ENCODE results near the gene JAZF1. TPM values are rescaled to one million over a fixed set of nuclear protein-coding genes. Genes with fewer than 3 reads are reported as not detected.

The JAZF1 gene
- total and polyA plus RNA-seq, 9 of the 15 experiments (the other 6 are each of a cell fraction or from before 2014, with no cell fraction given) = 0.04 to 0.64 (median 0.11) TPM; not detected in 3

- H3K9me1 ChIP-seq (ENCODE audit: control insufficient read depth, insufficient read depth, low read length) = no peaks in the 10 kb centered on the region
- TF ChIP-seq ZKSCAN8 (CRISPR knock-in tag; IDR thresholded peaks at IDR 0.05) (peak; percentile 14; the same call in 1 of the 2 replicates), ZNF133 (CRISPR knock-in tag; IDR thresholded peaks at IDR 0.05) (no peak)
- TF ChIP-seq, protein P1, sequence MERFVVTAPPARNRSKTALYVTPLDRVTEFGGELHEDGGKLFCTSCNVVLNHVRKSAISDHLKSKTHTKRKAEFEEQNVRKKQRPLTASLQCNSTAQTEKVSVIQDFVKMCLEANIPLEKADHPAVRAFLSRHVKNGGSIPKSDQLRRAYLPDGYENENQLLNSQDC (CRISPR knock-in tag; IDR thresholded peaks at IDR 0.05) = no peak
- H3K9ac ChIP-seq (ENCODE audit: insufficient read depth in 1 of 2, low read depth in 2 of 2, low read length in 2 of 2) = no peak overlapping the region
- H3K79me2 ChIP-seq (ENCODE audit: control insufficient read depth, insufficient read depth, low read length) = no peaks in the 10 kb centered on the region
- ChIA-PET CTCF (ENCODE audit: low intra/inter-chr PET ratio) (no interaction called here), POLR2A (interaction anchor here (0.6 kb wide), 1 partner anchor 12 kb away, joined by 3 read pairs; no protein-coding TSS in a partner anchor)
- in situ Hi-C loops (cut with MboI) (no loop called here), intact Hi-C loops (cut with micrococcal nuclease) (no loop called here)
- H3K27ac ChIP-seq (ENCODE audit: extremely low read depth, low read depth, low read length) = no peak overlapping the region
- H3K4me1 ChIP-seq (replicated peaks in 1 of 2; ENCODE audit: control insufficient read depth in 2 of 2, insufficient read depth in 2 of 2, low read length in 2 of 2) = peaks cover 0 to 7% of the 10 kb centered on the region in 2 experiments; a peak in 1 of 5 replicates
- DNase-seq (ENCODE audit: extremely low read depth in 1 of 4, low spot score in 3 of 4) (no peak), FAIRE-seq (no peak), ATAC-seq (no peak)
- WGBS (ENCODE audit: insufficient coverage, low coverage, missing lambda C conversion rate) = 3% methylated on average over 4 of the region's 4 CpGs
- no peaks in the 10 kb centered on the region for H4K20me1 ChIP-seq (replicated peaks; ENCODE audit: control insufficient read depth, insufficient read depth, low read length)
- BruUV-seq (replicated peaks) = no TSS peak
- peaks cover 0 to 10% of the 10 kb centered on the region in 2 experiments; a peak in 2 of 5 replicates for H3K27me3 ChIP-seq (ENCODE audit: control insufficient read depth in 2 of 2, insufficient read depth in 2 of 2, low read length in 2 of 2)
- H3K4me2 ChIP-seq (ENCODE audit: insufficient read depth, low read length) = peak overlapping the region; percentile 39; the same call in 1 of the 2 replicates
- H3K4me3 ChIP-seq = no peak overlapping the region
- no peaks in the 10 kb centered on the region for H3K36me3 ChIP-seq (ENCODE audit: control insufficient read depth, insufficient read depth, low read length)
- no peaks in the 10 kb centered on the region for H3K9me3 ChIP-seq (replicated peaks; ENCODE audit: control insufficient read depth, insufficient read depth, low read depth, low read length)
- H2AFZ ChIP-seq (ENCODE audit: low read depth, low read length) = no peak overlapping the region
Measured at GRCh38 chr7:28125431-28126409, 54.9 kb downstream of the JAZF1 start.

Data from K562 (cell line).